ENCODE results near the gene C1orf35. TPM values are rescaled to one million over a fixed set of nuclear protein-coding genes. Genes with fewer than 3 reads are reported as not detected.

C1orf35 gene
- total RNA-seq, 1 donor from 2014 or later, result 11.8 TPM

- Histone ChIP-seq H3K36me3 (no peaks in the 10 kb centered on the region), H3K27ac (no peak overlapping the region), H3K4me1 (peaks cover 4% of the 10 kb centered on the region), H3K27me3 (peaks cover 92% of the 10 kb centered on the region), H3F3A (ENCODE audit: low read depth) (no peaks in the 10 kb centered on the region), H3K79me2 (ENCODE audit: low read depth) (no peaks in the 10 kb centered on the region), H3K4me3 (peak overlapping the region; percentile 43), H3K4me2 (peak overlapping the region; percentile 72), H3K9ac (no peak overlapping the region), H4K20me1 (ENCODE audit: low read depth) (no peaks in the 10 kb centered on the region), H2AFZ (replicated peaks) (peak overlapping the region; percentile 63), H3K9me3 (ENCODE audit: low read depth) (no peaks in the 10 kb centered on the region)
- H3K9me3 Mint-ChIP-seq, result peaks cover 12% of the 10 kb centered on the region
- H3K36me3 Mint-ChIP-seq, result peaks cover 20% of the 10 kb centered on the region
- TF ChIP-seq EZH2phosphoT487 (IDR thresholded peaks at IDR 0.05) (no peak), CTCF (IDR thresholded peaks at IDR 0.05) (no peak), EZH2 (IDR thresholded peaks at IDR 0.05) (no peak)
- peak overlapping the region; percentile 73 for H3K4me3 Mint-ChIP-seq
- H3K27me3 Mint-ChIP-seq (ENCODE audit: insufficient read depth, low read depth), result peaks cover 34% of the 10 kb centered on the region
- H3K4me1 Mint-ChIP-seq, result peaks cover 12% of the 10 kb centered on the region
- no peak overlapping the region for H3K27ac Mint-ChIP-seq
- DNase-seq (ENCODE audit: low spot score), result peak; percentile 83
These were observed 43.3 kb downstream of the C1orf35 start for GRCh38 chr1:228059634-228060457.

GRCh38 chr1:228058949-228059633 lies 44.0 kb downstream of the C1orf35 start:
- Mint-ChIP-seq H3K4me1 (peaks cover 12% of the 10 kb centered on the region), H3K27ac (no peak overlapping the region), H3K4me3 (no peak overlapping the region), H3K36me3 (peaks cover 20% of the 10 kb centered on the region), H3K9me3 (peaks cover 14% of the 10 kb centered on the region), H3K27me3 (ENCODE audit: insufficient read depth, low read depth) (peaks cover 34% of the 10 kb centered on the region)
- H3K9me3 ChIP-seq (ENCODE audit: low read depth), result no peaks in the 10 kb centered on the region
- peak overlapping the region; percentile 41 for H3K4me2 ChIP-seq
- no peak overlapping the region for H3K9ac ChIP-seq
- H2AFZ ChIP-seq (replicated peaks), result peak overlapping the region; percentile 37
- H3F3A ChIP-seq (ENCODE audit: low read depth), result no peaks in the 10 kb centered on the region
- no peaks in the 10 kb centered on the region for H3K36me3 ChIP-seq
- H3K27me3 ChIP-seq, result peaks cover 92% of the 10 kb centered on the region
- H4K20me1 ChIP-seq (ENCODE audit: low read depth), result no peaks in the 10 kb centered on the region
- TF ChIP-seq EZH2phosphoT487 (IDR thresholded peaks at IDR 0.05) (peak; percentile 83), EZH2 (IDR thresholded peaks at IDR 0.05) (peak; percentile 96), CTCF (IDR thresholded peaks at IDR 0.05) (no peak)
- peaks cover 4% of the 10 kb centered on the region for H3K4me1 ChIP-seq
- H3K4me3 ChIP-seq, result peak overlapping the region; percentile 17
- H3K79me2 ChIP-seq (ENCODE audit: low read depth), result no peaks in the 10 kb centered on the region
- H3K27ac ChIP-seq, result no peak overlapping the region
- no peak for DNase-seq (ENCODE audit: low spot score)

- H3K27me3 Mint-ChIP-seq (ENCODE audit: insufficient read depth, low read depth), result peaks cover 34% of the 10 kb centered on the region
- Histone ChIP-seq H3K36me3 (no peaks in the 10 kb centered on the region), H3K9ac (no peak overlapping the region), H3K79me2 (ENCODE audit: low read depth) (no peaks in the 10 kb centered on the region), H3F3A (ENCODE audit: low read depth) (no peaks in the 10 kb centered on the region), H3K4me3 (no peak overlapping the region), H3K9me3 (ENCODE audit: low read depth) (no peaks in the 10 kb centered on the region), H2AFZ (replicated peaks) (no peak overlapping the region), H3K27ac (no peak overlapping the region), H4K20me1 (ENCODE audit: low read depth) (no peaks in the 10 kb centered on the region), H3K4me1 (peaks cover 4% of the 10 kb centered on the region), H3K4me2 (no peak overlapping the region), H3K27me3 (peaks cover 99% of the 10 kb centered on the region)
- peaks cover 24% of the 10 kb centered on the region for H3K36me3 Mint-ChIP-seq
- DNase-seq (ENCODE audit: low spot score), result no peak
- peaks cover 12% of the 10 kb centered on the region for H3K4me1 Mint-ChIP-seq
- H3K9me3 Mint-ChIP-seq, result peaks cover 17% of the 10 kb centered on the region
- TF ChIP-seq EZH2 (IDR thresholded peaks at IDR 0.05), result no peak
- TF ChIP-seq EZH2phosphoT487 (IDR thresholded peaks at IDR 0.05), result no peak
- no peak for TF ChIP-seq CTCF (IDR thresholded peaks at IDR 0.05)
- H3K4me3 Mint-ChIP-seq, result peak overlapping the region; percentile 50
- no peak overlapping the region for H3K27ac Mint-ChIP-seq
These were observed 44.8 kb downstream of the C1orf35 start for GRCh38 chr1:228058172-228058948.

Small RNA genes lying within 50 kb of the gene (microRNA-seq; reads per million reads assigned to microRNA genes)
- gene MIR3620, result not detected

Small RNA genes lying within 50 kb of the gene (small RNA-seq; reads per million reads assigned to genes)
- gene AL359510.1, result not detected

Other genes starting within 250 kb of the C1orf35 start
- 1.4 and 2.7 TPM in 2 replicates for gene WNT9A, start 155.4 kb downstream of the C1orf35 start, total RNA-seq (ENCODE audit: low replicate concordance)
- gene WNT3A, start 96.3 kb downstream of the C1orf35 start, total RNA-seq (ENCODE audit: low replicate concordance), result 0.12 TPM in 1 of 2 replicates, not detected in the other
- 95.1 and 147 TPM in 2 replicates for gene ARF1, start 20.6 kb downstream of the C1orf35 start, total RNA-seq (ENCODE audit: low replicate concordance)
- gene MRPL55, start 6.0 kb upstream of the C1orf35 start, total RNA-seq (ENCODE audit: low replicate concordance), result 42.4 and 68.3 TPM in 2 replicates
- gene GUK1, start 37.0 kb upstream of the C1orf35 start, total RNA-seq (ENCODE audit: low replicate concordance), result 87.7 and 119 TPM in 2 replicates
- 0.25 TPM in 1 of 2 replicates, not detected in the other for gene GJC2, start 46.6 kb upstream of the C1orf35 start, total RNA-seq (ENCODE audit: low replicate concordance)
- 2.2 and 6.7 TPM in 2 replicates for gene IBA57, start 62.5 kb upstream of the C1orf35 start, total RNA-seq (ENCODE audit: low replicate concordance)
- gene OBSCN, start 104.7 kb upstream of the C1orf35 start, total RNA-seq (ENCODE audit: low replicate concordance), result 5.1 and 14.9 TPM in 2 replicates

Measured in neural progenitor cell (in vitro differentiated cells).